GM20431 (cell line): ENCODE data around the gene ANKRD28.
"Not testable (repeated sequence)": the region's sequence is repeated elsewhere in the genome, so short reads cannot be mapped to it uniquely, and the experiment has no call there.

Experiments used
- in situ Hi-C: fragments of 300-500 bp; cut with MseI, MboI; formaldehyde crosslinking; loops from one replicate; pipeline ENCODE4 v1.15.0; 2020; ENCODE audit warnings: low sequenced_read_pairs; ENCODE audit not compliant: unreplicated experiment

Gene ANKRD28

GRCh38 chr3:15738616-15739005 is 59.2 kb downstream of the ANKRD28 start:
- in situ Hi-C loops: not testable (repeated sequence)

- in situ Hi-C loops: no loop called here
Observed at GRCh38 chr3:15731024-15731423, 66.8 kb downstream of the ANKRD28 start.

GRCh38 chr3:15728766-15729165 is 69.0 kb downstream of the ANKRD28 start:
- in situ Hi-C loops: no loop called here

- in situ Hi-C loops: no loop called here
Observed at GRCh38 chr3:15726881-15727280, 70.9 kb downstream of the ANKRD28 start.

- in situ Hi-C loops: no loop called here
Observed at GRCh38 chr3:15726043-15726442, 71.7 kb downstream of the ANKRD28 start.

GRCh38 chr3:15724446-15724845 is 73.3 kb downstream of the ANKRD28 start:
- in situ Hi-C loops: no loop called here

GRCh38 chr3:15723624-15723884 is 74.2 kb downstream of the ANKRD28 start:
- in situ Hi-C loops: no loop called here

- in situ Hi-C loops: no loop called here
Observed at GRCh38 chr3:15722877-15723623, 74.7 kb downstream of the ANKRD28 start.

- in situ Hi-C loops: no loop called here
Observed at GRCh38 chr3:15716178-15716577, 81.6 kb downstream of the ANKRD28 start.

- in situ Hi-C loops: no loop called here
Observed at GRCh38 chr3:15714448-15714847, 83.3 kb downstream of the ANKRD28 start.

- in situ Hi-C loops: no loop called here
Observed at GRCh38 chr3:15713364-15713763, 84.4 kb downstream of the ANKRD28 start.

GRCh38 chr3:15711281-15711680 is 86.5 kb downstream of the ANKRD28 start:
- in situ Hi-C loops: no loop called here

- in situ Hi-C loops: no loop called here
Observed at GRCh38 chr3:15708882-15709677, 88.7 kb downstream of the ANKRD28 start.

- in situ Hi-C loops: no loop called here
Observed at GRCh38 chr3:15707779-15708178, 90.0 kb downstream of the ANKRD28 start.

- in situ Hi-C loops: no loop called here
Observed at GRCh38 chr3:15703346-15703745, 94.4 kb downstream of the ANKRD28 start.

GRCh38 chr3:15694628-15695027 is 103.2 kb downstream of the ANKRD28 start:
- in situ Hi-C loops: no loop called here

- in situ Hi-C loops: no loop called here
Observed at GRCh38 chr3:15693355-15693754, 104.4 kb downstream of the ANKRD28 start.

GRCh38 chr3:15690748-15691147 is 107.0 kb downstream of the ANKRD28 start:
- in situ Hi-C loops: no loop called here

- in situ Hi-C loops: no loop called here
Observed at GRCh38 chr3:15690230-15690629, 107.5 kb downstream of the ANKRD28 start.

GRCh38 chr3:15685927-15686326 is 111.9 kb downstream of the ANKRD28 start:
- in situ Hi-C loops: no loop called here

- in situ Hi-C loops: no loop called here
Observed at GRCh38 chr3:15683253-15683652, 114.5 kb downstream of the ANKRD28 start.
